Islet precursor cell (in vitro differentiated cells): ENCODE results near the gene CSNK1G1.
"Not testable (repeated sequence)": the region's sequence is repeated elsewhere in the genome, so short reads cannot be mapped to it uniquely, and the experiment has no call there.

Experiments
- DNase-seq: peaks from one replicate; pipeline ENCODE4 v3.0.0-alpha.2; 2018

The CSNK1G1 gene

GRCh38 chr15:64355944-64356709 is at the start of gene CSNK1G1:
Gene CSNK1G1, minus strand, starts transcription at chr15:64356173. Its CDS starts 55,674 bp downstream, at chr15:64300499.
- peak; percentile 99 for DNase-seq

GRCh38 chr15:64400583-64400982 is 44.6 kb upstream of the CSNK1G1 start:
- DNase-seq: no peak

- no peak for DNase-seq
Observed at GRCh38 chr15:64398575-64398974, 42.6 kb upstream of the CSNK1G1 start.

GRCh38 chr15:64396789-64397188 is 40.8 kb upstream of the CSNK1G1 start:
- DNase-seq: no peak

- not testable (repeated sequence) for DNase-seq
Observed at GRCh38 chr15:64392471-64392870, 36.5 kb upstream of the CSNK1G1 start.

- no peak for DNase-seq
Observed at GRCh38 chr15:64389036-64389435, 33.1 kb upstream of the CSNK1G1 start.

- DNase-seq: peak; percentile 99
Observed at GRCh38 chr15:64387562-64388168, 31.7 kb upstream of the CSNK1G1 start, which contains the start of gene TRIP4. Gene TRIP4, plus strand, starts transcription at chr15:64387836. Its CDS starts 28 bp downstream, at chr15:64387864.

- no peak for DNase-seq
Observed at GRCh38 chr15:64386291-64386690, 30.3 kb upstream of the CSNK1G1 start.

GRCh38 chr15:64383760-64384159 is 27.8 kb upstream of the CSNK1G1 start:
- DNase-seq: no peak

- peak; percentile 98 for DNase-seq
Observed at GRCh38 chr15:64381000-64381751, 25.2 kb upstream of the CSNK1G1 start, which contains the start of gene PCLAF. Gene PCLAF, minus strand, starts transcription at chr15:64381441. Its CDS starts 70 bp downstream, at chr15:64381371.

GRCh38 chr15:64380130-64380870 is 24.3 kb upstream of the CSNK1G1 start:
- not testable (repeated sequence) for DNase-seq

GRCh38 chr15:64379216-64379960 is 23.4 kb upstream of the CSNK1G1 start:
- no peak for DNase-seq

- no peak for DNase-seq
Observed at GRCh38 chr15:64373360-64373759, 17.4 kb upstream of the CSNK1G1 start.

GRCh38 chr15:64371383-64371782 is 15.4 kb upstream of the CSNK1G1 start:
- DNase-seq: not testable (repeated sequence)

GRCh38 chr15:64369078-64369607 is 13.2 kb upstream of the CSNK1G1 start:
- no peak for DNase-seq

- DNase-seq: no peak
Observed at GRCh38 chr15:64361259-64361658, 5.3 kb upstream of the CSNK1G1 start.

GRCh38 chr15:64356710-64357040 is 702 bp upstream of the CSNK1G1 start:
- DNase-seq: no peak

- DNase-seq: peak; percentile 51
Observed at GRCh38 chr15:64355348-64355943, 527 bp downstream of the CSNK1G1 start.

- DNase-seq: no peak
Observed at GRCh38 chr15:64354688-64355344, 1.2 kb downstream of the CSNK1G1 start.

GRCh38 chr15:64351265-64351664 is 4.7 kb downstream of the CSNK1G1 start:
- no peak for DNase-seq

- DNase-seq: no peak
Observed at GRCh38 chr15:64349375-64349774, 6.6 kb downstream of the CSNK1G1 start.
